ENCODE measurements around the gene TNIK. TPM values are rescaled to one million over a fixed set of nuclear protein-coding genes. Genes with fewer than 3 reads are reported as not detected.

Gene TNIK
- total and polyA plus RNA-seq, 3 donors from 2014 or later, result 39.3 to 99.6 (median 83.5) TPM

DNA sequence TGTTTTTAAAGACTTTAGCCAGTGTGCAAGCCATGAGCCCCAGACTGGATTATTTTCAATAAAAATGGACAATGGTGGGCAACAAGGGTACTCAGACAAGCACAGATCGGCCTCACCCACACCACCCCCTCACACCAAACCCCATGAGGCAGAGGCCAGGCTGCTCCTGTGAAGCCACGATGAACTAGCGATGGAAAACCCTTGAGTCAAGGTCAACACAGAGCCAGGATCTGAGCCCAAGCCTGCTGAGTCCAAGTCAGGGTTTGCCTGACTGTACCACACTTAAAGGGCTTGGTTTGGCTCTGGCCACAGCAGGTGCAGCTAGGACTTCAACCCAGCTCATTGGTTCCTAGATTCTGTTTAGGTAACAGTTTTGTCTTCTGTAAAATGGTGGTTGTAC, 302.2 kb downstream of the TNIK start:
- no peaks in the 10 kb centered on the region for H3K36me3 ChIP-seq (ENCODE audit: low read depth, missing control alignments)
- 63 to 80% methylated on average over 1 to 3 of the region's 3 CpGs for WGBS, 2 donors
- H3K27ac ChIP-seq, result no peak overlapping the region
- H3K9me3 ChIP-seq, result no peaks in the 10 kb centered on the region
- H3K4me1 ChIP-seq, result no peaks in the 10 kb centered on the region
- H3K27me3 ChIP-seq, result no peaks in the 10 kb centered on the region
- DNase-seq, result no peak
- TF ChIP-seq POLR2A (IDR thresholded peaks at IDR 0.05), result no peak
- TF ChIP-seq, protein P1, sequence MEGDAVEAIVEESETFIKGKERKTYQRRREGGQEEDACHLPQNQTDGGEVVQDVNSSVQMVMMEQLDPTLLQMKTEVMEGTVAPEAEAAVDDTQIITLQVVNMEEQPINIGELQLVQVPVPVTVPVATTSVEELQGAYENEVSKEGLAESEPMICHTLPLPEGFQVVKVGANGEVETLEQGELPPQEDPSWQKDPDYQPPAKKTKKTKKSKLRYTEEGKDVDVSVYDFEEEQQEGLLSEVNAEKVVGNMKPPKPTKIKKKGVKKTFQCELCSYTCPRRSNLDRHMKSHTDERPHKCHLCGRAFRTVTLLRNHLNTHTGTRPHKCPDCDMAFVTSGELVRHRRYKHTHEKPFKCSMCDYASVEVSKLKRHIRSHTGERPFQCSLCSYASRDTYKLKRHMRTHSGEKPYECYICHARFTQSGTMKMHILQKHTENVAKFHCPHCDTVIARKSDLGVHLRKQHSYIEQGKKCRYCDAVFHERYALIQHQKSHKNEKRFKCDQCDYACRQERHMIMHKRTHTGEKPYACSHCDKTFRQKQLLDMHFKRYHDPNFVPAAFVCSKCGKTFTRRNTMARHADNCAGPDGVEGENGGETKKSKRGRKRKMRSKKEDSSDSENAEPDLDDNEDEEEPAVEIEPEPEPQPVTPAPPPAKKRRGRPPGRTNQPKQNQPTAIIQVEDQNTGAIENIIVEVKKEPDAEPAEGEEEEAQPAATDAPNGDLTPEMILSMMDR (IDR thresholded peaks at IDR 0.05), result no peak
- intact Hi-C loops (cut with DNase I; ENCODE audit: low total_unique reads), result no loop called here
- no peak overlapping the region for H3K4me3 ChIP-seq

DNA sequence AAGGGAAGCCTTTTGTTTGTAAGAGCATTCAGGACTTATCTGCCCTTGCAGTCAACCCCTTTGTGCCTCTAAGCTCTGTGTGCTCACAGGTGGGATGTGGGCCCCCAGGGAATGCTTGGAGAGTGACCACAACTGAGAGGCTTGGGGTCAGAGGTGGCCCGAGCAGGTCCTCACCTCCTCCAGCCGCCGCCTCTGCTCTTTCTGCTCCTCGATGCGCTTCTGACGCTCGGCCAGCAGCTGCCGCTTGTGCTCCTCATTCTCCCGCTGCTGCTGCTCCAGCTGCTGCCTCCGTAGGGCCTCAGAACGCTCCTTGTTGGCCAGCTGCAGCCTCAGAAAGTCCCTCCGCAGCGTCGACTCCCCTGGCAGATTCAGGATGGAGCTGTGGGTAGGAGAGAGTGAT, 302.9 kb downstream of the TNIK start:
- intact Hi-C loops (cut with DNase I; ENCODE audit: low total_unique reads), result no loop called here
- no peaks in the 10 kb centered on the region for H3K36me3 ChIP-seq (ENCODE audit: low read depth, missing control alignments)
- 54 to 58% methylated on average over 13 to 14 of the region's 14 CpGs for WGBS, 2 donors

DNA sequence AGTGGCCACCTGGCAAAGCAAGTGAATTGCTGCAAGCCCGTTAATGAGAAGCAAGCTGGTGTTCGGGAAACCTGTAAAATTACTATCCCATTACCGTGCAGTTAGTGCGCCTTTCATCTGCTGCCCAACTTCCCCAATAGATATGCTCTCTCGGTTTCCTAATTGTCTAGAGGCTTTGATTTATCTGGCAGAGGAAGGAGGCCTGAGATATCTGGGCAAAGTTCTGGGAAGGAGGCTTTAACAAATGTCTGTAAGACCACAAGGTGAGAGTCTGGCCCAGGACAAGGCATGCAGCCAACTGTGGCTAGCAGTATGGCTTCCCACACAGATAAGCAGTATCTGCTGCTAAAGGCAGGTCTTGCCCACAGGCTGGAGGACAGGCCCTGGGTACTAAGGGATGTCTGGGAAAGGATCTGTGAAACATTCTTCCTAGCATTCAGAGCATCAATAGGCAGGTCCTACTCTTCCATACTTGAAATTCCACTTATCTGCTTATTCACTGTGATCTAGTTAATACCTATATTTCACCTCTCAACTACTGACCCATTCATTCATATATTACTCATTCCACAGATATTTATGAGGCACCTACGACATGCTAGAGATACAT, 303.7 kb downstream of the TNIK start:
- intact Hi-C loops (cut with DNase I; ENCODE audit: low total_unique reads), result no loop called here
- Histone ChIP-seq H3K9me3 (no peaks in the 10 kb centered on the region), H3K27ac (no peak overlapping the region), H3K4me1 (no peaks in the 10 kb centered on the region), H3K36me3 (ENCODE audit: low read depth, missing control alignments) (no peaks in the 10 kb centered on the region), H3K4me3 (no peak overlapping the region), H3K27me3 (no peaks in the 10 kb centered on the region)
- TF ChIP-seq POLR2A (IDR thresholded peaks at IDR 0.05), result no peak
- TF ChIP-seq, protein P1 (IDR thresholded peaks at IDR 0.05), result no peak
- WGBS, 2 donors, result 78 to 93% methylated on average over 3 to 6 of the region's 6 CpGs
- no peak for DNase-seq

More for the DNA sequence above, 302.9 kb downstream of the TNIK start:
- Histone ChIP-seq H3K4me3 (no peak overlapping the region), H3K27me3 (no peaks in the 10 kb centered on the region), H3K27ac (no peak overlapping the region), H3K9me3 (no peaks in the 10 kb centered on the region), H3K4me1 (no peaks in the 10 kb centered on the region)
- TF ChIP-seq POLR2A (IDR thresholded peaks at IDR 0.05), result no peak
- TF ChIP-seq, protein P1 (IDR thresholded peaks at IDR 0.05), result no peak
- peak; percentile 33 for DNase-seq

DNA sequence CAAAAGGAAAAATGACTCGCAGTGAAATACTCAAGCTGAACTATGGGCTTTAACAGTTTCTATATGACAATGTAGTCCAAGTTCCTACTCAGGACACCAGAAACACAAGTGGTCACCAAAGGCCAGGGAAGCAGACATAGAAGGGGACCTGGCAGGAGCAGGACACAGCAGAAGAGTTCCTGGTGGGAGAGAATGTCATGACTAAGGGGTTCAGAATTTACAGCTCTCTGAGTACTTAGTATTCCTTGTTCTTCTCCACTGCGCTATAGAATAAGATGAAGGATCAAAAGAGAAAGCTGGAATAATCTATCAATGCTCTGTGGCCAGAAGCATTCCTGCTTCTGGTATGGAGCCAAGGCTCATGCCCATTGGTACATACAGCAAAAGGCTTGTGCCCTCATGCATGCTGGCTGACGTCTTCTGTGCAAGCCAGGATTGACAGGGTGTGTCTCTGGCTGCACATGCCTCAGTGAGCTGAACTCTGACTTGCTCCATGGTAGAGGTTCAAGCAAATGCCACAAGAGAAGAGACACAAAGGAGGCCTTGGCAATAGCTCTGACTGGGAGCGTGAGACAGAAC, 305.0 kb downstream of the TNIK start:
- WGBS, 2 donors, result 89 to 92% methylated on average over 4 of the region's 4 CpGs
- H3K9me3 ChIP-seq, result no peaks in the 10 kb centered on the region
- no peak overlapping the region for H3K4me3 ChIP-seq
- no peak overlapping the region for H3K27ac ChIP-seq
- no peak for DNase-seq
- intact Hi-C loops (cut with DNase I; ENCODE audit: low total_unique reads), result no loop called here
- no peaks in the 10 kb centered on the region for H3K36me3 ChIP-seq (ENCODE audit: low read depth, missing control alignments)
- no peaks in the 10 kb centered on the region for H3K4me1 ChIP-seq
- H3K27me3 ChIP-seq, result no peaks in the 10 kb centered on the region
- no peak for TF ChIP-seq POLR2A (IDR thresholded peaks at IDR 0.05)
- TF ChIP-seq, protein P1 (IDR thresholded peaks at IDR 0.05), result no peak

DNA sequence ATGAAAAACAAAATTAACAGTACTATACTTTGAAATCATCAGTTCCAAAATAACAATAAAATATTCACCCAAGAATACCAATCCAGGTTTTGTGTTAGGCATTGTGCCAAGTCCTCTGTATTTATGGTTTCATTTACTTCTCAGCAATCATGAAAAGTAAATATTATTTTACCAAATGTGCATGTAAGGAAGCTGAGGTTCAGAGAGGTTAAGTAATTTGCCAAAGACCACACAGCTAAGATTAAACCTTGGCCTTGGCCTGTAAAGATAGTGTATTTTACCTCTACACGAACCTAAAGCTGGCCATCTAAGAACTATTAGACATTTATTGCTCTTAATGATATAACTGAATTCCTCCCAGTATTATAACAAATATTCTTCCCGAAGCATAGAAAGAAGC, 309.3 kb downstream of the TNIK start:
- no peaks in the 10 kb centered on the region for H3K36me3 ChIP-seq (ENCODE audit: low read depth, missing control alignments)
- H3K4me1 ChIP-seq, result no peaks in the 10 kb centered on the region
- H3K4me3 ChIP-seq, result no peak overlapping the region
- H3K27me3 ChIP-seq, result no peaks in the 10 kb centered on the region
- TF ChIP-seq, protein P1 (IDR thresholded peaks at IDR 0.05), result no peak
- TF ChIP-seq POLR2A (IDR thresholded peaks at IDR 0.05), result no peak
- no peak for DNase-seq
- intact Hi-C loops (cut with DNase I; ENCODE audit: low total_unique reads), result no loop called here
- H3K27ac ChIP-seq, result no peak overlapping the region
- H3K9me3 ChIP-seq, result no peaks in the 10 kb centered on the region
- 68 to 72% methylated on average over 2 of the region's 2 CpGs for WGBS, 2 donors
